ENCODE data around the gene OBSCN. TPM values are rescaled to one million over a fixed set of nuclear protein-coding genes. Genes with fewer than 3 reads are reported as not detected.

Gene OBSCN
- total and polyA plus RNA-seq, 2 donors (not counting 1 experiment from before 2014, with no cell fraction given) = 10.0 to 63.9 TPM

GRCh38 chr1:228329887-228330286 is 122.0 kb downstream of the OBSCN start:
- no peak for DNase-seq
- Histone ChIP-seq H3K4me2 (replicated peaks; ENCODE audit: low read depth, low read length, poor library complexity, severe bottlenecking) (no peak overlapping the region), H3K9ac (ENCODE audit: low read length) (no peak overlapping the region), H2AFZ (ENCODE audit: insufficient read depth, low read depth, low read length, poor library complexity, severe bottlenecking) (no peak overlapping the region), H3K27ac (ENCODE audit: low read length in 2 of 2) (no peak overlapping the region), H3K27me3 (replicated peaks in 1 of 4; ENCODE audit: control extremely low read depth in 1 of 4, control insufficient read depth in 3 of 4, insufficient read depth in 4 of 4, low read length in 3 of 4) (no peaks in the 10 kb centered on the region), H3K4me3 (ENCODE audit: control extremely low read depth in 1 of 5, extremely low read depth in 1 of 5, insufficient read depth in 1 of 5, low read depth in 2 of 5, low read length in 4 of 5) (no peak overlapping the region), H3K79me2 (ENCODE audit: control insufficient read depth, insufficient read depth, low read length) (no peaks in the 10 kb centered on the region), H3K4me1 (ENCODE audit: control insufficient read depth in 2 of 2, insufficient read depth in 2 of 2, low read length in 2 of 2) (no peaks in the 10 kb centered on the region), H3K9me3 (ENCODE audit: control extremely low read depth in 1 of 3, control insufficient read depth in 2 of 3, insufficient read depth in 1 of 3, low read length in 2 of 3) (no peaks in the 10 kb centered on the region), H3K36me3 (replicated peaks in 1 of 2; ENCODE audit: control extremely low read depth in 1 of 2, control insufficient read depth in 1 of 2, extremely low read depth in 1 of 2, insufficient read depth in 2 of 2, low read length in 1 of 2) (no peaks in the 10 kb centered on the region), H4K20me1 (ENCODE audit: control insufficient read depth, insufficient read depth, low read length, poor library complexity, severe bottlenecking) (no peaks in the 10 kb centered on the region)
- 83% methylated on average over 1 of the region's 2 CpGs for WGBS (ENCODE audit: insufficient coverage)
- ChIA-PET CTCF (no interaction called here), POLR2A (no interaction called here)
- Mint-ChIP-seq H3K27ac (no peak overlapping the region), H3K27me3 (no peaks in the 10 kb centered on the region), H3K4me1 (no peaks in the 10 kb centered on the region), H3K4me3 (no peak overlapping the region), H3K9me3 (ENCODE audit: insufficient read depth) (no peaks in the 10 kb centered on the region)
- intact Hi-C loops (cut with micrococcal nuclease) = no loop called here
- no peak for ATAC-seq (ENCODE audit: low read depth)
- TF ChIP-seq EZH2 (IDR thresholded peaks at IDR 0.05; ENCODE audit: borderline replicate concordance, insufficient read depth, low read depth, low read length, poor library complexity, severe bottlenecking) = no peak
- TF ChIP-seq, protein P1, sequence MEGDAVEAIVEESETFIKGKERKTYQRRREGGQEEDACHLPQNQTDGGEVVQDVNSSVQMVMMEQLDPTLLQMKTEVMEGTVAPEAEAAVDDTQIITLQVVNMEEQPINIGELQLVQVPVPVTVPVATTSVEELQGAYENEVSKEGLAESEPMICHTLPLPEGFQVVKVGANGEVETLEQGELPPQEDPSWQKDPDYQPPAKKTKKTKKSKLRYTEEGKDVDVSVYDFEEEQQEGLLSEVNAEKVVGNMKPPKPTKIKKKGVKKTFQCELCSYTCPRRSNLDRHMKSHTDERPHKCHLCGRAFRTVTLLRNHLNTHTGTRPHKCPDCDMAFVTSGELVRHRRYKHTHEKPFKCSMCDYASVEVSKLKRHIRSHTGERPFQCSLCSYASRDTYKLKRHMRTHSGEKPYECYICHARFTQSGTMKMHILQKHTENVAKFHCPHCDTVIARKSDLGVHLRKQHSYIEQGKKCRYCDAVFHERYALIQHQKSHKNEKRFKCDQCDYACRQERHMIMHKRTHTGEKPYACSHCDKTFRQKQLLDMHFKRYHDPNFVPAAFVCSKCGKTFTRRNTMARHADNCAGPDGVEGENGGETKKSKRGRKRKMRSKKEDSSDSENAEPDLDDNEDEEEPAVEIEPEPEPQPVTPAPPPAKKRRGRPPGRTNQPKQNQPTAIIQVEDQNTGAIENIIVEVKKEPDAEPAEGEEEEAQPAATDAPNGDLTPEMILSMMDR (IDR thresholded peaks at IDR 0.05) = no peak

GRCh38 chr1:228332797-228333738 is 125.2 kb downstream of the OBSCN start:
- no peak overlapping the region for H3K4me3 Mint-ChIP-seq
- WGBS (ENCODE audit: insufficient coverage) = 94% methylated on average over 16 of the region's 17 CpGs

More at GRCh38 chr1:228332797-228333738, 125.2 kb downstream of the OBSCN start:
- Histone ChIP-seq H3K27me3 (replicated peaks in 1 of 4; ENCODE audit: control extremely low read depth in 1 of 4, control insufficient read depth in 3 of 4, insufficient read depth in 4 of 4, low read length in 3 of 4) (no peaks in the 10 kb centered on the region), H3K79me2 (ENCODE audit: control insufficient read depth, insufficient read depth, low read length) (no peaks in the 10 kb centered on the region), H3K36me3 (replicated peaks in 1 of 2; ENCODE audit: control extremely low read depth in 1 of 2, control insufficient read depth in 1 of 2, extremely low read depth in 1 of 2, insufficient read depth in 2 of 2, low read length in 1 of 2) (no peaks in the 10 kb centered on the region), H3K4me1 (ENCODE audit: control insufficient read depth in 2 of 2, insufficient read depth in 2 of 2, low read length in 2 of 2) (no peaks in the 10 kb centered on the region), H3K9me3 (ENCODE audit: control extremely low read depth in 1 of 3, control insufficient read depth in 2 of 3, insufficient read depth in 1 of 3, low read length in 2 of 3) (no peaks in the 10 kb centered on the region), H3K4me3 (ENCODE audit: control extremely low read depth in 1 of 5, extremely low read depth in 1 of 5, insufficient read depth in 1 of 5, low read depth in 2 of 5, low read length in 4 of 5) (no peak overlapping the region), H4K20me1 (ENCODE audit: control insufficient read depth, insufficient read depth, low read length, poor library complexity, severe bottlenecking) (no peaks in the 10 kb centered on the region), H3K9ac (ENCODE audit: low read length) (no peak overlapping the region), H2AFZ (ENCODE audit: insufficient read depth, low read depth, low read length, poor library complexity, severe bottlenecking) (no peak overlapping the region), H3K27ac (ENCODE audit: low read length in 2 of 2) (no peak overlapping the region), H3K4me2 (replicated peaks; ENCODE audit: low read depth, low read length, poor library complexity, severe bottlenecking) (no peak overlapping the region)
- no peak for DNase-seq
- POLR2A ChIA-PET = no interaction called here
- Mint-ChIP-seq H3K27me3 (no peaks in the 10 kb centered on the region), H3K27ac (no peak overlapping the region), H3K4me1 (no peaks in the 10 kb centered on the region), H3K9me3 (ENCODE audit: insufficient read depth) (no peaks in the 10 kb centered on the region)
- CTCF ChIA-PET = interaction anchor here (0.5 kb wide), 1 partner anchor 125 kb away, joined by 3 read pairs; no protein-coding TSS in a partner anchor
- no peak for ATAC-seq (ENCODE audit: low read depth)
- intact Hi-C loops (cut with micrococcal nuclease) = no loop called here
- no peak for TF ChIP-seq EZH2 (IDR thresholded peaks at IDR 0.05; ENCODE audit: borderline replicate concordance, insufficient read depth, low read depth, low read length, poor library complexity, severe bottlenecking)
- TF ChIP-seq, protein P1 (IDR thresholded peaks at IDR 0.05) = no peak
